ENCODE data around the gene SSBP2. TPM values are rescaled to one million over a fixed set of nuclear protein-coding genes. Genes with fewer than 3 reads are reported as not detected.

Gene SSBP2
- total RNA-seq, 2 donors from 2014 or later = 18.1 to 31.4 TPM

DNA sequence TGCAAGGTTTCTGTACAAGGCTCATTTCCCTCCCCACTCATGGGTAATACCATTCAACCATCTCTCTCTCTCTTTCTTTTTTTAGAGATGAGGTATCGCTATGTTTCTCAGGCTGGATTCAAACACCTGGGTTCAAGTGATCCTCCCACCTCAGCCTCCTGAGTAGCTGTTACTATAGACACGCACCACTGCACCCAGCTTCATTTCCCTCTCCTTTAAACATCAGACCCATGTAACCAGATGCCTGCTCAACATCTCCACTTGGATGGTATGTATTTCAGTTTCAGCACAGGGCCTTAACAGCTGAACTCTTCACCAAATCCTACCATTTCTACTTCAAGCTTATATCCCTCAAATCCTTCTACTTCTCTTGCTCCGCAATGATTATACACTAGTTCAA is 117.4 kb downstream of the SSBP2 start:
- ATAC-seq = no peak
- 95 to 100% methylated on average over 3 of the region's 3 CpGs for WGBS, 2 donors
- no peak for DNase-seq
- TF ChIP-seq POLR2A (IDR thresholded peaks at IDR 0.05) = no peak
- TF ChIP-seq, protein P1, sequence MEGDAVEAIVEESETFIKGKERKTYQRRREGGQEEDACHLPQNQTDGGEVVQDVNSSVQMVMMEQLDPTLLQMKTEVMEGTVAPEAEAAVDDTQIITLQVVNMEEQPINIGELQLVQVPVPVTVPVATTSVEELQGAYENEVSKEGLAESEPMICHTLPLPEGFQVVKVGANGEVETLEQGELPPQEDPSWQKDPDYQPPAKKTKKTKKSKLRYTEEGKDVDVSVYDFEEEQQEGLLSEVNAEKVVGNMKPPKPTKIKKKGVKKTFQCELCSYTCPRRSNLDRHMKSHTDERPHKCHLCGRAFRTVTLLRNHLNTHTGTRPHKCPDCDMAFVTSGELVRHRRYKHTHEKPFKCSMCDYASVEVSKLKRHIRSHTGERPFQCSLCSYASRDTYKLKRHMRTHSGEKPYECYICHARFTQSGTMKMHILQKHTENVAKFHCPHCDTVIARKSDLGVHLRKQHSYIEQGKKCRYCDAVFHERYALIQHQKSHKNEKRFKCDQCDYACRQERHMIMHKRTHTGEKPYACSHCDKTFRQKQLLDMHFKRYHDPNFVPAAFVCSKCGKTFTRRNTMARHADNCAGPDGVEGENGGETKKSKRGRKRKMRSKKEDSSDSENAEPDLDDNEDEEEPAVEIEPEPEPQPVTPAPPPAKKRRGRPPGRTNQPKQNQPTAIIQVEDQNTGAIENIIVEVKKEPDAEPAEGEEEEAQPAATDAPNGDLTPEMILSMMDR (IDR thresholded peaks at IDR 0.05) = no peak
- intact Hi-C loops (cut with DNase I) = no loop called here
- Histone ChIP-seq H3K36me3 (replicated peaks in 1 of 2; ENCODE audit: insufficient read depth in 1 of 2, low read depth in 2 of 2) (no peaks in the 10 kb centered on the region), H3K4me1 (no peaks in the 10 kb centered on the region), H3K4me3 (no peak overlapping the region), H3K27me3 (no peaks in the 10 kb centered on the region), H3K27ac (no peak overlapping the region), H3K9me3 (no peaks in the 10 kb centered on the region)

DNA sequence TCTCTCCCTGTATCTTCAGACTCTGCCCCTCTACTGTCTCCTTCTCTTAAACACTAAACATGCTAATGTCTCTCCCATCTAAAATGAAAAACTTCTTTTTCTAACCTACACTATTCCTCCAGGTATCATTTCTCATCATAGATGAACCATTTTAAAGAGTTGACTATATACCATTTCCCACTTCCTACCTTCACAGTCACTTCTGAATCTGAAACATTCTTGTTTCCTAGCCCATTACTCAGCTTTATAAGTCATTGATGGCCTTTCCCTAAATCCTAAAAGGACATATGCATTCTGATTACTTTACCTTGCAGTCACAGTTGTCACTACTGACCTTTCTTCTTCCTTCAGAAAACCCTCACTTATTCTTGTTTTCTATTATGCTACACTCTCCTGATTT is 118.2 kb downstream of the SSBP2 start:
- TF ChIP-seq POLR2A (IDR thresholded peaks at IDR 0.05) = no peak
- TF ChIP-seq, protein P1 (IDR thresholded peaks at IDR 0.05) = no peak
- Histone ChIP-seq H3K9me3 (no peaks in the 10 kb centered on the region), H3K4me3 (no peak overlapping the region), H3K27me3 (no peaks in the 10 kb centered on the region), H3K27ac (no peak overlapping the region), H3K36me3 (replicated peaks in 1 of 2; ENCODE audit: insufficient read depth in 1 of 2, low read depth in 2 of 2) (no peaks in the 10 kb centered on the region), H3K4me1 (no peaks in the 10 kb centered on the region)
- DNase-seq = no peak
- ATAC-seq = no peak
- intact Hi-C loops (cut with DNase I) = no loop called here

DNA sequence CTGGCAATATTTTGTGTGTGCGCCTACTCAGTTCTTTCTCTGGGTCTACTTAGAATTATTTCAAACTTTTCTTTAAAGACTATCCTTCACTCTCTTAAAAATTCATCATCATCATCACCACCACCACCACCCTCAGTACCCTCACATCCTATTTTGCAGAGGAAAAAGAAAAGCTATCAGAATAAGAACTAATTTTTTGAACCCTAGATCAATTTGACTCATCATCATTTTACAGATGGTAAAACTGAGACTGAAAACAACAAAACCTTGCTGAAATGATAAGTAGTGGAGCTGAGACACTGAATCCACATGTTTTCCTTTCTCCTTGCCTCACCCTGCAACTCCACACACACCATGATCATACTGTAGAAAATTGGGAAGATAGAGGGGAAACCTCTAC is 119.3 kb downstream of the SSBP2 start:
- H3K36me3 ChIP-seq (replicated peaks in 1 of 2; ENCODE audit: insufficient read depth in 1 of 2, low read depth in 2 of 2) = no peaks in the 10 kb centered on the region
- no peak overlapping the region for H3K4me3 ChIP-seq
- H3K27me3 ChIP-seq = no peaks in the 10 kb centered on the region
- intact Hi-C loops (cut with DNase I) = no loop called here
- no peak overlapping the region for H3K27ac ChIP-seq
- no peak for ATAC-seq
- 75 to 95% methylated on average over 1 of the region's 1 CpG for WGBS, 2 donors
- no peaks in the 10 kb centered on the region for H3K4me1 ChIP-seq
- no peak for DNase-seq
- TF ChIP-seq, protein P1 (IDR thresholded peaks at IDR 0.05) = no peak
- TF ChIP-seq POLR2A (IDR thresholded peaks at IDR 0.05) = no peak
- H3K9me3 ChIP-seq = no peaks in the 10 kb centered on the region

DNA sequence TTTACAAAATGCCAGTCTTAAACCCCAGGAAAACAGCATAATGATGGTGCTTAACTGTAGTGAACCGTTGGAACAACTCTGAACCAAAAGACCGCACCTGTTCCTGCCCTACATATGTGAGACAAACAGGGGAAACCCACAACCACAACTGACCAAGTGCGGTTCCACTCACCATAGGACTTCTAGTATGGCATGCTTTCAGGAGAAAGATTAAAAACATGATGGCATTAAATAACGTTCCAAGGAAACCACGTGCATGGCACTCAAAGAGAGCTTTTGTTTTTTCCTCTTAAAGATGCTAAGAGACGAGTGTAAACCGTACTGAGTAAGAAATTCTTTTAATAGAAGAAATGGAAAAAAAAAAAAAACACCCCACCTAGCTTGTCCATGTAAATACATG is 119.8 kb downstream of the SSBP2 start:
- ATAC-seq = no peak

DNA sequence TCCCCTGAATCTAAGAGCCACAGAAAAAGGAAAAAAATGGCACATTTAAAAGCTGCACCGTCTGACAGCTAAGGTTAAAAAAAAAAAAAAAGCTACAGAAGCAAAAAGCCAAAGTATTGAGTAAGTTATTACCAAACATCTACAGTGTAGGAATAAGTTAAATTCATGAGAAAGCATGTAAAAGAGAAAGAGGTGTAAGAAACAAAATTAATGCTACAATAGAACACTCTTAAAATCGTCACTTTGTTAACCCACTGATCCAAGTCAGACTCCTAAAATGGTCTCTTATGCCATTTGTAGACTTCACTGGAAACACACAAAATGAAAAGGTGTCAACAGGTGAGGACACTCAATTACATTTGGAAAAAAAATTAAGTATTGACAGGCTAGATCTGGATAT is 120.2 kb downstream of the SSBP2 start:
- no peaks in the 10 kb centered on the region for H3K27me3 ChIP-seq
- H3K27ac ChIP-seq = no peak overlapping the region
- H3K4me1 ChIP-seq = no peaks in the 10 kb centered on the region
- TF ChIP-seq, protein P1 (IDR thresholded peaks at IDR 0.05) = no peak
- no peak for TF ChIP-seq POLR2A (IDR thresholded peaks at IDR 0.05)
- ATAC-seq (no peak), DNase-seq (no peak)
- WGBS, 2 donors = 72 to 81% methylated on average over 2 of the region's 2 CpGs
- H3K4me3 ChIP-seq = no peak overlapping the region
- H3K36me3 ChIP-seq (replicated peaks in 1 of 2; ENCODE audit: insufficient read depth in 1 of 2, low read depth in 2 of 2) = no peaks in the 10 kb centered on the region
- no peaks in the 10 kb centered on the region for H3K9me3 ChIP-seq
- intact Hi-C loops (cut with DNase I) = no loop called here

More for the DNA sequence above, 119.8 kb downstream of the SSBP2 start:
- Histone ChIP-seq H3K27me3 (no peaks in the 10 kb centered on the region), H3K4me3 (no peak overlapping the region), H3K9me3 (no peaks in the 10 kb centered on the region), H3K27ac (no peak overlapping the region), H3K36me3 (replicated peaks in 1 of 2; ENCODE audit: insufficient read depth in 1 of 2, low read depth in 2 of 2) (no peaks in the 10 kb centered on the region), H3K4me1 (no peaks in the 10 kb centered on the region)
- WGBS, 2 donors = 76 to 87% methylated on average over 7 of the region's 7 CpGs
- DNase-seq = no peak
- intact Hi-C loops (cut with DNase I) = no loop called here
- TF ChIP-seq POLR2A (IDR thresholded peaks at IDR 0.05) = no peak
- TF ChIP-seq, protein P1 (IDR thresholded peaks at IDR 0.05) = no peak
